Effector CD4-positive, alpha-beta T cell (primary cell): ENCODE data around the gene MBTPS1.

Experiments used
- DNase-seq: peaks from one replicate; pipeline ENCODE4 v3.0.0-alpha.2; 2020
- total RNA-seq: gene quantifications from one replicate; lab custom pipeline; 2026; lab: John Stamatoyannopoulos, UW

Gene MBTPS1
- total RNA-seq = 179 reads per million, percentile 91 among the genes with 10 or more reads in this experiment

- DNase-seq = peak; percentile 97
These were observed at the start of gene MBTPS1 for GRCh38 chr16:84116720-84117493. Gene MBTPS1 (minus strand): TSS chr16:84116942. CDS start chr16:84101783, 15,159 bp downstream.

GRCh38 chr16:84165746-84166145 lies 49.0 kb upstream of the MBTPS1 start:
- no peak for DNase-seq

GRCh38 chr16:84161801-84162200 lies 45.1 kb upstream of the MBTPS1 start:
- no peak for DNase-seq

- no peak for DNase-seq
These were observed 44.3 kb upstream of the MBTPS1 start for GRCh38 chr16:84161037-84161436.

- no peak for DNase-seq
These were observed 43.1 kb upstream of the MBTPS1 start for GRCh38 chr16:84159800-84160199.

GRCh38 chr16:84159007-84159406 lies 42.3 kb upstream of the MBTPS1 start:
- no peak for DNase-seq

- no peak for DNase-seq
These were observed 39.6 kb upstream of the MBTPS1 start for GRCh38 chr16:84156342-84156784.

GRCh38 chr16:84155771-84156170 lies 39.0 kb upstream of the MBTPS1 start:
- DNase-seq = no peak

- DNase-seq = no peak
These were observed 38.5 kb upstream of the MBTPS1 start for GRCh38 chr16:84155226-84155625.

GRCh38 chr16:84153660-84154214 lies 37.0 kb upstream of the MBTPS1 start:
- no peak for DNase-seq

GRCh38 chr16:84150926-84151325 lies 34.2 kb upstream of the MBTPS1 start:
- DNase-seq = no peak

GRCh38 chr16:84144859-84145639 lies 28.3 kb upstream of the MBTPS1 start, which contains the start of the genes DNAAF1 and HSDL1:
Gene DNAAF1 (plus strand): TSS chr16:84145308. CDS start chr16:84145441, 133 bp downstream.
Gene HSDL1 (minus strand): TSS chr16:84145177. CDS start chr16:84131321, 13,856 bp downstream.
- peak; percentile 94 for DNase-seq

GRCh38 chr16:84144209-84144858 lies 27.6 kb upstream of the MBTPS1 start:
- peak; percentile 28 for DNase-seq

GRCh38 chr16:84143784-84144199 lies 27.1 kb upstream of the MBTPS1 start:
- no peak for DNase-seq

- no peak for DNase-seq
These were observed 26.3 kb upstream of the MBTPS1 start for GRCh38 chr16:84143081-84143480.

- DNase-seq = no peak
These were observed 24.5 kb upstream of the MBTPS1 start for GRCh38 chr16:84141143-84141670.

- DNase-seq = no peak
These were observed 23.0 kb upstream of the MBTPS1 start for GRCh38 chr16:84139628-84140258.

GRCh38 chr16:84138824-84139627 lies 22.3 kb upstream of the MBTPS1 start:
- DNase-seq = no peak

GRCh38 chr16:84138500-84138823 lies 21.7 kb upstream of the MBTPS1 start:
- DNase-seq = no peak

GRCh38 chr16:84137769-84138357 lies 21.1 kb upstream of the MBTPS1 start:
- no peak for DNase-seq

- DNase-seq = no peak
These were observed 20.5 kb upstream of the MBTPS1 start for GRCh38 chr16:84137287-84137686.
